ENCODE results near the gene LYZL2.
"Not testable (repeated sequence)": the region's sequence is repeated elsewhere in the genome, so short reads cannot be mapped to it uniquely, and the experiment has no call there.

The LYZL2 gene

GRCh38 chr10:30629653-30630052, at the start of gene LYZL2:
TSS of gene LYZL2 (minus strand) at chr10:30629753. CDS start at chr10:30626915, 2,838 bp downstream.
- no peaks in the 10 kb centered on the region for H3K9me3 ChIP-seq (ENCODE audit: control insufficient read depth in 2 of 2, low read length in 2 of 2)
- no peaks in the 10 kb centered on the region for H3K27me3 ChIP-seq (ENCODE audit: control insufficient read depth in 1 of 2, insufficient read depth in 2 of 2, low read length in 2 of 2)
- H3K4me1 ChIP-seq (ENCODE audit: control insufficient read depth, insufficient read depth, low read length) = no peaks in the 10 kb centered on the region
- no peak within 1 kb of the TSS for H3K4me3 ChIP-seq (ENCODE audit: low read length in 2 of 2)
- no peaks in the 10 kb centered on the region for H3K36me3 ChIP-seq (ENCODE audit: control insufficient read depth in 2 of 2, insufficient read depth in 2 of 2, low read length in 2 of 2)
- H3K9ac ChIP-seq (ENCODE audit: low read length in 2 of 2) = no peak within 1 kb of the TSS
- no peak within 1 kb of the TSS for H3K27ac ChIP-seq (ENCODE audit: low read length)

DNA sequence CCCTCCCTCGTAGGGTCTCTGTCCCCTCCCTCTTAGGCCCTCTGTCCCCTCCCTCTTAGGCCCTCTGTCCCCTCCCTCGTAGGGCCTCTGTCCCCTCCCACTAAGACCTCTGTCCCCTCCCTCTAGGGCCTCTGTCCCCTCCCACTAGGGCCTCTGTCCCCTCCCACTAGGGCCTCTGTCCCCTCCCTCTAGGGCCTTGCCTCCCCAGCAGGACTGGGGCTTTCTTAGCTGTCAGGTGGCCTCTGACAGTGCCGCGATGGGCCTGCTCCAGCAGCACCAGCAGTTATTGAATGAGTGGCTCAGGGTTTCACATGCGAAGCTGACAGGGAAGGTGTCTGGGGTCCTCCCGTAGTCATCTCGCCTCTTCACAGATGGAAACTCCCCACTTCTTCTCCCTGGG, 48.1 kb upstream of the LYZL2 start:
- H3K4me1 ChIP-seq (ENCODE audit: control insufficient read depth, insufficient read depth, low read length); H3K27ac ChIP-seq (ENCODE audit: low read length); H3K36me3 ChIP-seq (ENCODE audit: control insufficient read depth in 2 of 2, insufficient read depth in 2 of 2, low read length in 2 of 2); H3K9me3 ChIP-seq (ENCODE audit: control insufficient read depth in 2 of 2, low read length in 2 of 2); H3K9ac ChIP-seq (ENCODE audit: low read length in 2 of 2); H3K4me3 ChIP-seq (ENCODE audit: low read length in 2 of 2); H3K27me3 ChIP-seq (ENCODE audit: control insufficient read depth in 1 of 2, insufficient read depth in 2 of 2, low read length in 2 of 2): not testable (repeated sequence)

GRCh38 chr10:30677146-30677545, 47.6 kb upstream of the LYZL2 start:
- H3K9me3 ChIP-seq (ENCODE audit: control insufficient read depth in 2 of 2, low read length in 2 of 2); H3K27ac ChIP-seq (ENCODE audit: low read length); H3K4me1 ChIP-seq (ENCODE audit: control insufficient read depth, insufficient read depth, low read length); H3K27me3 ChIP-seq (ENCODE audit: control insufficient read depth in 1 of 2, insufficient read depth in 2 of 2, low read length in 2 of 2); H3K4me3 ChIP-seq (ENCODE audit: low read length in 2 of 2); H3K9ac ChIP-seq (ENCODE audit: low read length in 2 of 2); H3K36me3 ChIP-seq (ENCODE audit: control insufficient read depth in 2 of 2, insufficient read depth in 2 of 2, low read length in 2 of 2): not testable (repeated sequence)

- Histone ChIP-seq H3K9me3 (ENCODE audit: control insufficient read depth in 2 of 2, low read length in 2 of 2) (no peaks in the 10 kb centered on the region), H3K36me3 (ENCODE audit: control insufficient read depth in 2 of 2, insufficient read depth in 2 of 2, low read length in 2 of 2) (no peaks in the 10 kb centered on the region), H3K4me1 (ENCODE audit: control insufficient read depth, insufficient read depth, low read length) (no peaks in the 10 kb centered on the region), H3K27me3 (ENCODE audit: control insufficient read depth in 1 of 2, insufficient read depth in 2 of 2, low read length in 2 of 2) (no peaks in the 10 kb centered on the region), H3K27ac (ENCODE audit: low read length) (no peak overlapping the region), H3K4me3 (ENCODE audit: low read length in 2 of 2) (no peak overlapping the region), H3K9ac (ENCODE audit: low read length in 2 of 2) (no peak overlapping the region)
Observed at GRCh38 chr10:30675791-30676718, 46.5 kb upstream of the LYZL2 start.

DNA sequence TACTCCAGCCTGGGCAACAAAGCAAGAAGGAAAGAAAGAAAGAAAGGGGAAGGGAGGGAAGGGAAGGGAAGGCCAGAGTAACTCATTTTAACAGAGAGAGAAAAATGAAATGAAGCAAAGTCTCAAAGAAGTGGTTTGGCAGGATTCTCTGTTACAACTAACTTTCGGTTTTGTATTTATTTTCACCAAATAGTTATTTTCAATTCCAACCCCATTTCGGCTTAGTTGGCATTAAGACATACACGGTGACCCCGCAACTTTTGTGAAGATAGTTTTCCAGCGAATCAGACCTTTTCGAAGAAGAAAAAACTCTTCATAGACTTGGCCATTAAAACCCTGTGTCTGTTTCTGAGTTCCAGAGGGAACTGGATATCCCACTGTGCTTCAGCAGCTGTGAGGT, 45.2 kb upstream of the LYZL2 start:
- no peak overlapping the region for H3K4me3 ChIP-seq (ENCODE audit: low read length in 2 of 2)
- H3K9ac ChIP-seq (ENCODE audit: low read length in 2 of 2) = no peak overlapping the region
- H3K4me1 ChIP-seq (ENCODE audit: control insufficient read depth, insufficient read depth, low read length) = no peaks in the 10 kb centered on the region
- no peak overlapping the region for H3K27ac ChIP-seq (ENCODE audit: low read length)
- no peaks in the 10 kb centered on the region for H3K27me3 ChIP-seq (ENCODE audit: control insufficient read depth in 1 of 2, insufficient read depth in 2 of 2, low read length in 2 of 2)
- no peaks in the 10 kb centered on the region for H3K36me3 ChIP-seq (ENCODE audit: control insufficient read depth in 2 of 2, insufficient read depth in 2 of 2, low read length in 2 of 2)
- no peaks in the 10 kb centered on the region for H3K9me3 ChIP-seq (ENCODE audit: control insufficient read depth in 2 of 2, low read length in 2 of 2)

DNA sequence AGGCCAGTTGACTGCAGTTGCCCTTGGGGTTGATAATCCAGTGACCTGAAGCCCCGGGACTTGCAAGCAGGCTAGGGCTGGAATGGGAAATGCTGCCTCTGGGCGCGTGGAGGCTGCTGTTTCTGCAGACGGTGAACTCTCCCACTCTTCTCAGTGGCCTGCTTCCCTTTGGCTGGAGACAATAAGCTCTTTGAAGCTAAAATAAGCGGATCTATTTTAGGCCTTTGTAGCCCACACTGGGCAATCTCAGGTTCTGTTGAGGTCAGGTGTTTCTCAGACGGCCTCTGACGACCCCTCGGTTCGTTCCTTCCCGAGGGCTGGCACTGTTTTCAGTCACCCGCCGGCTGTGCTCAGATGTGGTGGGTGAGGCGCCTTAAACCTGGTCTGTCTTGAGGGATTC, 43.7 kb upstream of the LYZL2 start:
- not testable (repeated sequence) for H3K27me3 ChIP-seq (ENCODE audit: control insufficient read depth in 1 of 2, insufficient read depth in 2 of 2, low read length in 2 of 2); H3K9me3 ChIP-seq (ENCODE audit: control insufficient read depth in 2 of 2, low read length in 2 of 2); H3K4me3 ChIP-seq (ENCODE audit: low read length in 2 of 2); H3K27ac ChIP-seq (ENCODE audit: low read length); H3K4me1 ChIP-seq (ENCODE audit: control insufficient read depth, insufficient read depth, low read length); H3K36me3 ChIP-seq (ENCODE audit: control insufficient read depth in 2 of 2, insufficient read depth in 2 of 2, low read length in 2 of 2); H3K9ac ChIP-seq (ENCODE audit: low read length in 2 of 2)

DNA sequence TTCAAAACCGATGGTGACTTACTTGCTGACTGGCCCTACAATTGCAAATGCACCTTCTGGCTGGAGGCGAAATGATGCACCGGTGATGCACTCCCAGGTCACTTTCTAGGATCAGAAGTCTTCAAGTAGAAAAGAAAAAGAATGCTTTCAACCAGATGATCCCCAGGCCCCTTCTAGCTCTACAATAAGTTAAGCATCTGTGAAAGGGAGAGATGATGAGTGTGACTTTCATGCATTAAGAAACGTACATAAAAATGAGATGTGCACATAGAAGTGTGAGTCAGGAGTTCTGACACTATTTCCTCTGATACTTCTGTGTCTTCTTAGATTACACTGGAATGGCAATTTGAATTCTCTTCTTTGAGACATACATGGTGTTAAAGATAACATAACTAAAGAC, 42.8 kb upstream of the LYZL2 start:
- not testable (repeated sequence) for H3K27me3 ChIP-seq (ENCODE audit: control insufficient read depth in 1 of 2, insufficient read depth in 2 of 2, low read length in 2 of 2); H3K4me3 ChIP-seq (ENCODE audit: low read length in 2 of 2); H3K9ac ChIP-seq (ENCODE audit: low read length in 2 of 2); H3K4me1 ChIP-seq (ENCODE audit: control insufficient read depth, insufficient read depth, low read length); H3K36me3 ChIP-seq (ENCODE audit: control insufficient read depth in 2 of 2, insufficient read depth in 2 of 2, low read length in 2 of 2); H3K27ac ChIP-seq (ENCODE audit: low read length); H3K9me3 ChIP-seq (ENCODE audit: control insufficient read depth in 2 of 2, low read length in 2 of 2)

GRCh38 chr10:30671026-30671616, 41.6 kb upstream of the LYZL2 start:
- Histone ChIP-seq H3K27me3 (ENCODE audit: control insufficient read depth in 1 of 2, insufficient read depth in 2 of 2, low read length in 2 of 2) (no peaks in the 10 kb centered on the region), H3K9me3 (ENCODE audit: control insufficient read depth in 2 of 2, low read length in 2 of 2) (no peaks in the 10 kb centered on the region), H3K4me3 (ENCODE audit: low read length in 2 of 2) (peak overlapping the region; percentile 44 to 54), H3K36me3 (ENCODE audit: control insufficient read depth in 2 of 2, insufficient read depth in 2 of 2, low read length in 2 of 2) (no peaks in the 10 kb centered on the region), H3K9ac (ENCODE audit: low read length in 2 of 2) (peak overlapping the region in 1 of 2 donors; percentile 51), H3K27ac (ENCODE audit: low read length) (no peak overlapping the region), H3K4me1 (ENCODE audit: control insufficient read depth, insufficient read depth, low read length) (no peaks in the 10 kb centered on the region)

GRCh38 chr10:30667982-30668381, 38.4 kb upstream of the LYZL2 start:
- H3K9me3 ChIP-seq (ENCODE audit: control insufficient read depth in 2 of 2, low read length in 2 of 2); H3K27ac ChIP-seq (ENCODE audit: low read length); H3K4me3 ChIP-seq (ENCODE audit: low read length in 2 of 2); H3K27me3 ChIP-seq (ENCODE audit: control insufficient read depth in 1 of 2, insufficient read depth in 2 of 2, low read length in 2 of 2); H3K9ac ChIP-seq (ENCODE audit: low read length in 2 of 2); H3K36me3 ChIP-seq (ENCODE audit: control insufficient read depth in 2 of 2, insufficient read depth in 2 of 2, low read length in 2 of 2); H3K4me1 ChIP-seq (ENCODE audit: control insufficient read depth, insufficient read depth, low read length): not testable (repeated sequence)

DNA sequence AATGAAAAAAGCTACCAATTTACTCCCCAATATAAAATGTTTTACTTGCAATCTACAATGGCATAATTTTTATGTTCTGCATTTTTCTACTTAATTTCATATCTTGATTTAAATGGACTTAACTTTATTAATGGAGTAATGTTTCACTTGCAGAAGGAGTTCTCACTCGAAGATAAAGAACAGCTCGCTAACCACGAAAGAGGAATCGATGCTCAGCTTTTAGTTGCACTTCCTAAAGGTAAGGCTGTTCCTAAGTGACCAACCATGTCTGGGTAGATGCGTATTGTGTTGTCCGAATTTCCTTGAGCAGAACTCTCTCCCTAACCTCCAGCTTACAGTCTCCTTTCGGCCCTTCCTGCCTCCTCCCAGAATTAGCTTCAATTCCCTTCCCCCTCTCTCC, 33.9 kb upstream of the LYZL2 start:
- H3K27ac ChIP-seq (ENCODE audit: low read length); H3K36me3 ChIP-seq (ENCODE audit: control insufficient read depth in 2 of 2, insufficient read depth in 2 of 2, low read length in 2 of 2); H3K4me1 ChIP-seq (ENCODE audit: control insufficient read depth, insufficient read depth, low read length); H3K9ac ChIP-seq (ENCODE audit: low read length in 2 of 2); H3K27me3 ChIP-seq (ENCODE audit: control insufficient read depth in 1 of 2, insufficient read depth in 2 of 2, low read length in 2 of 2); H3K4me3 ChIP-seq (ENCODE audit: low read length in 2 of 2); H3K9me3 ChIP-seq (ENCODE audit: control insufficient read depth in 2 of 2, low read length in 2 of 2): not testable (repeated sequence)

GRCh38 chr10:30662814-30663213, 33.3 kb upstream of the LYZL2 start:
- Histone ChIP-seq H3K4me1 (ENCODE audit: control insufficient read depth, insufficient read depth, low read length) (no peaks in the 10 kb centered on the region), H3K9ac (ENCODE audit: low read length in 2 of 2) (no peak overlapping the region)

More at GRCh38 chr10:30662814-30663213, 33.3 kb upstream of the LYZL2 start:
- H3K27ac ChIP-seq (ENCODE audit: low read length) = no peak overlapping the region
- H3K4me3 ChIP-seq (ENCODE audit: low read length in 2 of 2) = no peak overlapping the region
- no peaks in the 10 kb centered on the region for H3K36me3 ChIP-seq (ENCODE audit: control insufficient read depth in 2 of 2, insufficient read depth in 2 of 2, low read length in 2 of 2)
- no peaks in the 10 kb centered on the region for H3K9me3 ChIP-seq (ENCODE audit: control insufficient read depth in 2 of 2, low read length in 2 of 2)
- H3K27me3 ChIP-seq (ENCODE audit: control insufficient read depth in 1 of 2, insufficient read depth in 2 of 2, low read length in 2 of 2) = no peaks in the 10 kb centered on the region

Measured in stomach smooth muscle (tissue), 2 donors.